IPS DF 4.7 (cell line): ENCODE data around the gene NUDC.

Experiments used
- DNase-seq: peaks from one replicate; pipeline ENCODE4 v3.0.0-alpha.2; 2013; ENCODE audit warnings: low spot score; ENCODE audit errors: extremely low read depth

NUDC gene

GRCh38 chr1:26951216-26951615 lies 29.7 kb downstream of the NUDC start:
- DNase-seq = no peak

- DNase-seq = no peak
Observed at GRCh38 chr1:26951821-26952497, 30.4 kb downstream of the NUDC start.

- DNase-seq = no peak
Observed at GRCh38 chr1:26953374-26953773, 31.8 kb downstream of the NUDC start.

- no peak for DNase-seq
Observed at GRCh38 chr1:26956321-26956720, 34.8 kb downstream of the NUDC start.

- no peak for DNase-seq
Observed at GRCh38 chr1:26957306-26957705, 35.8 kb downstream of the NUDC start.

- no peak for DNase-seq
Observed at GRCh38 chr1:26959270-26959669, 37.7 kb downstream of the NUDC start.

GRCh38 chr1:26959722-26960624 lies 38.4 kb downstream of the NUDC start, which contains the start of gene KDF1:
KDF1 (minus strand) TSS chr1:26960468; CDS start chr1:26952380, 8,088 bp downstream.
- DNase-seq = peak; percentile 66

GRCh38 chr1:26960625-26960966 lies 39.1 kb downstream of the NUDC start:
- DNase-seq = no peak

- no peak for DNase-seq
Observed at GRCh38 chr1:26961826-26962225, 40.3 kb downstream of the NUDC start.

GRCh38 chr1:26965213-26965612 lies 43.7 kb downstream of the NUDC start:
- no peak for DNase-seq

- DNase-seq = no peak
Observed at GRCh38 chr1:26965628-26966027, 44.1 kb downstream of the NUDC start.

- no peak for DNase-seq
Observed at GRCh38 chr1:26970810-26971209, 49.3 kb downstream of the NUDC start.

GRCh38 chr1:26971590-26971989 lies 50.0 kb downstream of the NUDC start:
- no peak for DNase-seq

GRCh38 chr1:26972390-26972789 lies 50.8 kb downstream of the NUDC start:
- DNase-seq = no peak

- DNase-seq = no peak
Observed at GRCh38 chr1:26972821-26973220, 51.3 kb downstream of the NUDC start.

GRCh38 chr1:26976621-26977510 lies 55.3 kb downstream of the NUDC start:
- DNase-seq = no peak

- DNase-seq = no peak
Observed at GRCh38 chr1:26978901-26979300, 57.4 kb downstream of the NUDC start.

- DNase-seq = no peak
Observed at GRCh38 chr1:26981146-26981846, 59.8 kb downstream of the NUDC start.

GRCh38 chr1:26983863-26984262 lies 62.3 kb downstream of the NUDC start:
- no peak for DNase-seq

GRCh38 chr1:26984291-26984690 lies 62.7 kb downstream of the NUDC start:
- no peak for DNase-seq

- no peak for DNase-seq
Observed at GRCh38 chr1:26986658-26987057, 65.1 kb downstream of the NUDC start.
